ENCODE data around the gene NUDT3.

DNA sequence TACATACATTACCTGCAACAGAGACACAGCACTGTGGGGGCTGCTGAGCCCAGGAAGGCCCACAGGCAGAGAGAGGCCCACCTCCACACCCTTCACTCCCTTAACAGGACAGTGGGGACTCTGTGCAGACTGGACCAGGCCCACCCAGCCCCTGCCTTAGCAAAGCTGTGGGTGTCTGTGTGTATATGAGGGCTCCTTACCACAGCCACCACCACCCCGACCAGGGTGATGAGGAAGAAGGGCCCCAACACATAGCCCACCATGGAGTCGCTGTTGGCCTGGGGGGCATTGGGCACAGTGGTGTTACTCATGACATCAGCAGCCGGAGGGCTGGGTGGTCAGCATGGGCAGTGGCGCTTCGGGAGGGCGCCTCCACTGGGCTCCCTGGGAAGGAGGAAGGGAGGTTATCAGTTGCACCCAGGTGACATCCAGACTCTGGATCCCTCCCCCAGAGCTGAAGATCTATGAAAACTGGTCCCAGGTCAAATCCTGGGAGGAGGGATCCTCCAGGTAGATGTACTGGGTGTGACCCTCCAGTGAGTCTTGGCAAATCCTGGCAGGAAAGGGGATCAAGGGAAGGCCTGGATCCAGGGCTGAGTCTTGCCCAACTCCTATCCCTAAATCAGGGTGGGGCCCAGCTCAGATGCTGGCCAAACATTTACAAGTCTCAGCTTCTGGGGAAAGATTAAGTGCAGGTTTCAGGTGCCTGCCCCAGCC, 144.8 kb downstream of the NUDT3 start:
- TF ChIP-seq EP300 (IDR thresholded peaks at IDR 0.05) (no peak), POLR2A (IDR thresholded peaks at IDR 0.05) (no peak), POLR2AphosphoS5 (IDR thresholded peaks at IDR 0.05) (no peak)
- TF ChIP-seq, protein P1, sequence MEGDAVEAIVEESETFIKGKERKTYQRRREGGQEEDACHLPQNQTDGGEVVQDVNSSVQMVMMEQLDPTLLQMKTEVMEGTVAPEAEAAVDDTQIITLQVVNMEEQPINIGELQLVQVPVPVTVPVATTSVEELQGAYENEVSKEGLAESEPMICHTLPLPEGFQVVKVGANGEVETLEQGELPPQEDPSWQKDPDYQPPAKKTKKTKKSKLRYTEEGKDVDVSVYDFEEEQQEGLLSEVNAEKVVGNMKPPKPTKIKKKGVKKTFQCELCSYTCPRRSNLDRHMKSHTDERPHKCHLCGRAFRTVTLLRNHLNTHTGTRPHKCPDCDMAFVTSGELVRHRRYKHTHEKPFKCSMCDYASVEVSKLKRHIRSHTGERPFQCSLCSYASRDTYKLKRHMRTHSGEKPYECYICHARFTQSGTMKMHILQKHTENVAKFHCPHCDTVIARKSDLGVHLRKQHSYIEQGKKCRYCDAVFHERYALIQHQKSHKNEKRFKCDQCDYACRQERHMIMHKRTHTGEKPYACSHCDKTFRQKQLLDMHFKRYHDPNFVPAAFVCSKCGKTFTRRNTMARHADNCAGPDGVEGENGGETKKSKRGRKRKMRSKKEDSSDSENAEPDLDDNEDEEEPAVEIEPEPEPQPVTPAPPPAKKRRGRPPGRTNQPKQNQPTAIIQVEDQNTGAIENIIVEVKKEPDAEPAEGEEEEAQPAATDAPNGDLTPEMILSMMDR (IDR thresholded peaks at IDR 0.05), result no peak

Data from gastroesophageal sphincter (tissue), 3 donors.